GM12878 (cell line): ENCODE measurements around the gene ABCB8.

Experiments used
- BACH1 ChIP-seq: fragments of 450-650 bp; IDR thresholded peaks from 2 replicates; pipeline ENCODE4 v1.6.1; 2017; ENCODE audit warnings: mild to moderate bottlenecking, borderline replicate concordance
- CREB1 ChIP-seq: IDR thresholded peaks from 2 replicates; pipeline ENCODE4 v1.6.1; 2012; ENCODE audit warnings: low read depth, mild to moderate bottlenecking, inconsistent platforms
- CTCF ChIP-seq, 3 experiments: IDR thresholded peaks in 2 of 3; conservative IDR thresholded peaks in 1 of 3; 2 replicates each; pipeline ENCODE4 v1.5.1; 2011; ENCODE audit warnings: low read depth in 3 of 3, low read length in 3 of 3, mild to moderate bottlenecking in 3 of 3, control low read depth in 2 of 3, moderate library complexity in 2 of 3, inconsistent platforms in 1 of 3, mixed read lengths in 1 of 3; ENCODE audit not compliant: control insufficient read depth in 2 of 3, insufficient read depth in 1 of 3; ENCODE audit errors: extremely low read depth in 1 of 3
- EZH2 ChIP-seq: IDR thresholded peaks from 2 replicates; pipeline ENCODE4 v1.6.1; 2012; ENCODE audit warnings: low read depth, mild to moderate bottlenecking, control low read depth, inconsistent platforms, low read length, borderline replicate concordance; ENCODE audit not compliant: control insufficient read depth
- MTA3 ChIP-seq: IDR thresholded peaks from 2 replicates; pipeline ENCODE4 v1.6.1; 2012; ENCODE audit warnings: low read length, inconsistent platforms, borderline replicate concordance
- POLR2A ChIP-seq: IDR thresholded peaks from 2 replicates; pipeline ENCODE4 v1.6.1; 2011; ENCODE audit warnings: low read depth, mild to moderate bottlenecking, low read length
- POLR2AphosphoS5 ChIP-seq: IDR thresholded peaks from 2 replicates; pipeline ENCODE4 v1.6.1; 2011; ENCODE audit warnings: mild to moderate bottlenecking, low read length, inconsistent platforms
- SIN3A ChIP-seq: IDR thresholded peaks from 2 replicates; pipeline ENCODE4 v1.6.1; 2012; ENCODE audit warnings: low read depth, low read length, improper control_type of control experiment
- YY1 ChIP-seq: IDR thresholded peaks from 2 replicates; pipeline ENCODE4 v1.6.1; 2011; ENCODE audit warnings: low read depth, mild to moderate bottlenecking, low read length
- ZNF24 ChIP-seq: fragments of 450-650 bp; IDR thresholded peaks from 2 replicates; pipeline ENCODE4 v1.6.1; 2017; ENCODE audit warnings: antibody characterized with exemption, mild to moderate bottlenecking
- TF ChIP-seq, protein P1 (sequence below): IDR thresholded peaks from 2 replicates; pipeline ENCODE4 v1.6.1; 2011; ENCODE audit warnings: mild to moderate bottlenecking, low read depth, low read length, moderate library complexity; ENCODE audit not compliant: insufficient replicate concordance
- TF ChIP-seq, protein P2 (sequence below): fragments of 450-650 bp; IDR thresholded peaks from 2 replicates; pipeline ENCODE4 v1.6.1; 2016; ENCODE audit warnings: mild to moderate bottlenecking

DNA sequence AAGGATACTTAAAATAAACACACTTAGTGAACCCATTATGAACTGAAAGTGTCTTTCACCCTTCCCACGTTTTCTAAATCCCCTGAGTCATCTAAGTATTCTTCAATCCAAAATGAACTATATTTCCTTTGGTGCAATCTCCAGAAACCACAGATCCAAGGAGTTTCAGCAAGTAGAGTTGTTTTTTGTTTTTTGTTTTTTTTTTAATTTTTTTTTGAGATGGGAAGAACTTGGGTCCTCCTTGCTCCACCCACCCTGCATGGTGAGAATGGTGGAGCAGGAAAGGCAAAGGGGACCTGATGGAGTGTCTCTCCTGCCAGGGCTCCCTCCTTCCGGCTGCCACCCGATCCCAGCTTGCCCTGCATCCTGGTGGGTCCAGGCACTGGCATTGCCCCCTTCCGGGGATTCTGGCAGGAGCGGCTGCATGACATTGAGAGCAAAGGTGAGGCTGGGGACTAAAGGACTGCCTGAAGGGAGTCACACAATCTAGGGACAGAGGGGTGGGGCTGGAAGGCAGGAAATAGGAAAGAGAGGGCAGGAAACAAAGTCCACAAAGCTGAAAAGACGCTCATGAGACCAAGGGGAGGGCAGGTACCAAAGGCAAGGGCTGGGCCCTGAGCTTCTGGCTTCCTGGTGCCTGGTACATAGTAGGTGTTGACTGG, 16.1 kb upstream of the ABCB8 start:
- TF ChIP-seq POLR2AphosphoS5 (no peak), MTA3 (no peak), CTCF (IDR thresholded peaks at IDR 0.05 in 2 of 3, conservative IDR thresholded peaks at IDR 0.05 in 1 of 3; ENCODE audit: control insufficient read depth in 2 of 3, extremely low read depth in 1 of 3, insufficient read depth in 1 of 3, low read depth in 3 of 3, low read length in 3 of 3) (no peak), BACH1 (no peak), YY1 (no peak), SIN3A (no peak), ZNF24 (no peak), CREB1 (no peak), POLR2A (no peak), EZH2 (no peak)
- TF ChIP-seq, protein P1, sequence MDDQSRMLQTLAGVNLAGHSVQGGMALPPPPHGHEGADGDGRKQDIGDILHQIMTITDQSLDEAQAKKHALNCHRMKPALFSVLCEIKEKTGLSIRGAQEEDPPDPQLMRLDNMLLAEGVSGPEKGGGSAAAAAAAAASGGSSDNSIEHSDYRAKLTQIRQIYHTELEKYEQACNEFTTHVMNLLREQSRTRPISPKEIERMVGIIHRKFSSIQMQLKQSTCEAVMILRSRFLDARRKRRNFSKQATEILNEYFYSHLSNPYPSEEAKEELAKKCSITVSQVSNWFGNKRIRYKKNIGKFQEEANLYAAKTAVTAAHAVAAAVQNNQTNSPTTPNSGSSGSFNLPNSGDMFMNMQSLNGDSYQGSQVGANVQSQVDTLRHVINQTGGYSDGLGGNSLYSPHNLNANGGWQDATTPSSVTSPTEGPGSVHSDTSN, result no peak
- TF ChIP-seq, protein P2, sequence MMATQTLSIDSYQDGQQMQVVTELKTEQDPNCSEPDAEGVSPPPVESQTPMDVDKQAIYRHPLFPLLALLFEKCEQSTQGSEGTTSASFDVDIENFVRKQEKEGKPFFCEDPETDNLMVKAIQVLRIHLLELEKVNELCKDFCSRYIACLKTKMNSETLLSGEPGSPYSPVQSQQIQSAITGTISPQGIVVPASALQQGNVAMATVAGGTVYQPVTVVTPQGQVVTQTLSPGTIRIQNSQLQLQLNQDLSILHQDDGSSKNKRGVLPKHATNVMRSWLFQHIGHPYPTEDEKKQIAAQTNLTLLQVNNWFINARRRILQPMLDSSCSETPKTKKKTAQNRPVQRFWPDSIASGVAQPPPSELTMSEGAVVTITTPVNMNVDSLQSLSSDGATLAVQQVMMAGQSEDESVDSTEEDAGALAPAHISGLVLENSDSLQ, result no peak
